H1 (cell line): ENCODE measurements around the gene TFAP2D. TPM values are rescaled to one million over a fixed set of nuclear protein-coding genes. Genes with fewer than 3 reads are reported as not detected.

Experiments
- CTCF ChIA-PET: fragments of 300-600 bp; sonication (Branson Sonifier 250); formaldehyde crosslinking; loops from one replicate; lab custom pipeline; 2021; ENCODE audit not compliant: partially characterized antibody; lab: Charles Lee
- POLR2A ChIA-PET: fragments of 300-600 bp; sonication (Branson Sonifier 250); formaldehyde crosslinking; loops from one replicate; lab custom pipeline; 2021; ENCODE audit warnings: inconsistent platforms; ENCODE audit not compliant: partially characterized antibody; lab: Charles Lee
- DNase-seq, 2 experiments: peaks; one replicate each; pipeline versions ENCODE4 v3.0.0 to v3.0.0-alpha.2; 2010 to 2022; ENCODE audit warnings: low spot score in 2 of 2, low read depth in 1 of 2, mixed read lengths in 1 of 2
- FAIRE-seq: peaks from 2 replicates; lab custom pipeline; 2011; peaks lifted over from hg19 to GRCh38; lab: Jason Lieb, UNC
- H2AFZ ChIP-seq: 2 replicates; pipeline ENCODE4 v1.8.1; 2012; ENCODE audit warnings: low read length, inconsistent platforms
- H2AK5ac ChIP-seq: 2 replicates; pipeline ENCODE4 v1.6.1; 2013; ENCODE audit warnings: low read depth, low read length
- H2BK120ac ChIP-seq: replicated peaks from 2 replicates; pipeline ENCODE3; 2013; ENCODE audit warnings: low read depth, low read length, inconsistent platforms
- H2BK12ac ChIP-seq: 2 replicates; pipeline ENCODE4 v1.6.1; 2013; ENCODE audit warnings: low read depth, low read length
- H2BK15ac ChIP-seq: 2 replicates; pipeline ENCODE4 v1.6.1; 2013; ENCODE audit warnings: low read length
- H2BK20ac ChIP-seq: 2 replicates; pipeline ENCODE4 v1.6.1; 2013; ENCODE audit warnings: low read length
- H2BK5ac ChIP-seq: 2 replicates; pipeline ENCODE4 v1.6.1; 2013; ENCODE audit warnings: low read depth, low read length
- H3K14ac ChIP-seq: 2 replicates; pipeline ENCODE4 v1.6.1; 2013; ENCODE audit warnings: inconsistent platforms; ENCODE audit not compliant: insufficient read length
- H3K18ac ChIP-seq: 2 replicates; pipeline ENCODE4 v1.6.1; 2013; ENCODE audit warnings: low read length; ENCODE audit errors: extremely low read depth
- H3K23ac ChIP-seq: 2 replicates; pipeline ENCODE4 v1.6.1; 2013; ENCODE audit warnings: inconsistent platforms; ENCODE audit not compliant: insufficient read length
- H3K23me2 ChIP-seq: 2 replicates; pipeline ENCODE4 v1.6.1; 2013; ENCODE audit warnings: low read depth, low read length
- H3K27ac ChIP-seq: 2 replicates; pipeline ENCODE4 v1.6.1; 2011; ENCODE audit warnings: low read depth, low read length, inconsistent platforms
- H3K27me3 ChIP-seq, 4 experiments: replicated peaks in 1 of 4; 1 replicate in 1 of 4; 2 replicates in 3 of 4; pipeline versions ENCODE4 v1.6.1 to v1.8.1; 2011 to 2013; ENCODE audit warnings: low read length in 3 of 4, mild to moderate bottlenecking in 3 of 4, inconsistent platforms in 2 of 4, mixed read lengths in 2 of 4, moderate library complexity in 1 of 4; ENCODE audit not compliant: control insufficient read depth in 3 of 4, insufficient read depth in 3 of 4; ENCODE audit errors: extremely low read depth in 1 of 4
- H3K36me3 ChIP-seq, 4 experiments: 2 replicates each; pipeline versions ENCODE4 v1.6.1 to v1.8.1; 2011 to 2013; ENCODE audit warnings: mild to moderate bottlenecking in 4 of 4, low read length in 3 of 4, moderate library complexity in 2 of 4, control low read depth in 1 of 4, inconsistent platforms in 1 of 4; ENCODE audit not compliant: insufficient read depth in 4 of 4, control insufficient read depth in 2 of 4
- H3K4ac ChIP-seq: replicated peaks from 2 replicates; pipeline ENCODE3; 2013; ENCODE audit warnings: low read length, low read depth, mixed read lengths, inconsistent platforms; ENCODE audit not compliant: insufficient read length
- H3K4me1 ChIP-seq, 4 experiments: replicated peaks in 1 of 4; 1 replicate in 1 of 4; 2 replicates in 3 of 4; pipeline versions ENCODE4 v1.6.1 to v1.8.1; 2011 to 2013; ENCODE audit warnings: low read length in 3 of 4, inconsistent platforms in 2 of 4, mixed read lengths in 1 of 4; ENCODE audit not compliant: insufficient read depth in 4 of 4, control insufficient read depth in 3 of 4
- H3K4me2 ChIP-seq, 2 experiments: 2 replicates each; pipeline versions ENCODE4 v1.6.1 to v1.8.1; 2011 to 2013; ENCODE audit warnings: low read depth in 2 of 2, low read length in 2 of 2, control low read depth in 1 of 2, inconsistent platforms in 1 of 2, mild to moderate bottlenecking in 1 of 2; ENCODE audit not compliant: insufficient read depth in 1 of 2
- H3K4me3 ChIP-seq, 4 experiments: fragments of 200-600, 300-600 bp in 1 of 4; sonication (generic), shearing (Covaris generic), sonication (Bioruptor Twin) in 1 of 4; 2 replicates each; pipeline versions ENCODE4 v1.5.1 to v1.8.1; 2011 to 2016; ENCODE audit warnings: low read length in 4 of 4, low read depth in 3 of 4, control low read depth in 2 of 4, inconsistent platforms in 2 of 4, mild to moderate bottlenecking in 2 of 4, mixed read lengths in 1 of 4, moderate library complexity in 1 of 4; ENCODE audit not compliant: insufficient read depth in 2 of 4; ENCODE audit errors: extremely low read depth in 1 of 4
- H3K56ac ChIP-seq: replicated peaks from 2 replicates; pipeline ENCODE3; 2013; ENCODE audit warnings: low read depth, mild to moderate bottlenecking, mixed read lengths, low read length, inconsistent platforms; ENCODE audit not compliant: insufficient read length
- H3K79me1 ChIP-seq: 2 replicates; pipeline ENCODE4 v1.6.1; 2013; ENCODE audit warnings: low read depth, low read length, control low read depth
- H3K79me2 ChIP-seq, 2 experiments: 2 replicates each; pipeline versions ENCODE4 v1.6.1 to v1.8.1; 2012 to 2013; ENCODE audit warnings: low read length in 2 of 2, mild to moderate bottlenecking in 2 of 2, inconsistent platforms in 1 of 2; ENCODE audit not compliant: insufficient read depth in 2 of 2, control insufficient read depth in 1 of 2
- H3K9ac ChIP-seq, 4 experiments: replicated peaks in 1 of 4; 1 replicate in 1 of 4; 2 replicates in 3 of 4; pipeline versions ENCODE4 v1.6.1 to v1.8.1; 2011 to 2013; ENCODE audit warnings: low read depth in 3 of 4, low read length in 3 of 4, control low read depth in 2 of 4, mild to moderate bottlenecking in 2 of 4, moderate library complexity in 2 of 4, inconsistent platforms in 1 of 4; ENCODE audit errors: extremely low read depth in 1 of 4
- H3K9me3 ChIP-seq, 2 experiments: 2 replicates each; pipeline versions ENCODE4 v1.6.1 to v1.8.1; 2012 to 2013; ENCODE audit warnings: mild to moderate bottlenecking in 2 of 2, moderate library complexity in 2 of 2, control low read depth in 1 of 2, inconsistent platforms in 1 of 2, low read depth in 1 of 2, low read length in 1 of 2, mixed read lengths in 1 of 2; ENCODE audit not compliant: insufficient read depth in 2 of 2
- H4K20me1 ChIP-seq, 2 experiments: replicated peaks in 1 of 2; 2 replicates each; pipeline versions ENCODE3 to v1.8.1; 2011 to 2013; ENCODE audit warnings: inconsistent platforms in 2 of 2, low read length in 2 of 2, mild to moderate bottlenecking in 1 of 2; ENCODE audit not compliant: insufficient read depth in 2 of 2, control insufficient read depth in 1 of 2
- H4K5ac ChIP-seq: 2 replicates; pipeline ENCODE4 v1.6.1; 2013; ENCODE audit warnings: low read length, low read depth, mixed read lengths, inconsistent platforms; ENCODE audit not compliant: insufficient read length
- H4K8ac ChIP-seq: 2 replicates; pipeline ENCODE4 v1.8.0; 2013; ENCODE audit warnings: mild to moderate bottlenecking, moderate library complexity, low read length, inconsistent platforms; ENCODE audit not compliant: insufficient read depth; ENCODE audit errors: extremely low read depth
- H4K91ac ChIP-seq: replicated peaks from 2 replicates; pipeline ENCODE3; 2013; ENCODE audit warnings: low read length, mixed read lengths, inconsistent platforms; ENCODE audit not compliant: insufficient read length
- CTCF ChIP-seq, 3 experiments: IDR thresholded peaks; 1 replicate in 2 of 3; 2 replicates in 1 of 3; pipeline versions ENCODE4 v1.5.1 to v1.6.1; 2011; ENCODE audit warnings: low read length in 3 of 3, mild to moderate bottlenecking in 3 of 3, inconsistent platforms in 2 of 3, low read depth in 1 of 3, moderate library complexity in 1 of 3; ENCODE audit not compliant: insufficient read depth in 1 of 3; ENCODE audit errors: control extremely low read depth in 1 of 3
- RAD21 ChIP-seq, 2 experiments: IDR thresholded peaks in 1 of 2; conservative IDR thresholded peaks in 1 of 2; 2 replicates each; pipeline ENCODE4 v1.6.1; 2011; ENCODE audit warnings: low read depth in 2 of 2, low read length in 2 of 2, improper control_type of control experiment in 1 of 2, inconsistent platforms in 1 of 2, mild to moderate bottlenecking in 1 of 2, moderate library complexity in 1 of 2
- SUZ12 ChIP-seq: fragments of 200-600 bp; sonication (generic); IDR thresholded peaks from 2 replicates; pipeline ENCODE4 v1.6.1; 2012; ENCODE audit warnings: mild to moderate bottlenecking, inconsistent platforms, low read length, moderate library complexity, mixed read lengths
- WGBS, 2 experiments: shearing (Covaris generic) in 1 of 2; methylation state at CpG; one replicate each; pipeline versions ENCODE4 v1.1.6 to v1.1.7; 2013 to 2015; ENCODE audit warnings: low lambda C conversion rate in 2 of 2, mixed read lengths in 2 of 2, inconsistent platforms in 1 of 2, low coverage in 1 of 2, missing lambda C conversion rate in 1 of 2; ENCODE audit not compliant: insufficient replicate concordance in 2 of 2, insufficient coverage in 1 of 2, insufficient read length in 1 of 2; ENCODE audit errors: extremely low coverage in 1 of 2, missing lambda C conversion rate in 1 of 2; 5-methylcytosine and 5-hydroxymethylcytosine counted together
- polyA plus RNA-seq, 7 experiments: library from polyadenylated mRNA; depleted of rRNA in 3 of 7; stranded (reverse) in 5 of 7; unstranded in 2 of 7; fragments of >200 nt in 5 of 7; fragments of 200-250 nt in 2 of 7; gene quantifications; 1 replicate in 5 of 7; 2 replicates in 1 of 7; 4 replicates in 1 of 7; pipeline versions ENCODE4 v1.2.1 to v1.2.3, GENCODE V29; 2011 to 2013; ENCODE audit warnings: missing spikeins in 2 of 7, mixed read lengths in 2 of 7
- total RNA-seq: library from RNA; stranded (reverse); fragmentation: NEBNext Ultra II Directional; extraction: Animal tissue kit (Norgen Biotek cat#: 25700); gene quantifications from 2 replicates; pipeline ENCODE4 v1.2.1, GENCODE V29; 2021

TFAP2D gene
- total and polyA plus RNA-seq, 2 of the 8 experiments (the other 6 are each of a cell fraction or from before 2014, with no cell fraction given): not detected

GRCh38 chr6:50791900-50792508, 78.7 kb downstream of the TFAP2D start:
- no peaks in the 10 kb centered on the region for H3K79me2 ChIP-seq
- TF ChIP-seq SUZ12 (no peak), CTCF (IDR thresholded peaks at IDR 0.05; ENCODE audit: control extremely low read depth in 1 of 3, insufficient read depth in 1 of 3, low read depth in 1 of 3, low read length in 3 of 3) (peak in 2 of 3 experiments; percentile 69 to 77; a peak in 3 of 4 replicates), RAD21 (IDR thresholded peaks at IDR 0.05 in 1 of 2, conservative IDR thresholded peaks at IDR 0.05 in 1 of 2; ENCODE audit: low read depth in 2 of 2, low read length in 2 of 2) (peak; percentile 89 to 90)
- CTCF ChIA-PET: interaction anchor here (0.9 to 1.2 kb wide), 4 partner anchors 9 to 1122 kb away, joined by 3 to 7 read pairs (median 3); no protein-coding TSS in a partner anchor
- H3K18ac ChIP-seq: no peak overlapping the region
- H2BK120ac ChIP-seq: no peak overlapping the region
- no peak overlapping the region for H3K4me2 ChIP-seq
- H2BK15ac ChIP-seq: no peak overlapping the region
- H3K9me3 ChIP-seq: no peaks in the 10 kb centered on the region
- H3K56ac ChIP-seq: no peak overlapping the region
- H2BK20ac ChIP-seq: no peak overlapping the region
- H4K8ac ChIP-seq: no peak overlapping the region
- H3K4me3 ChIP-seq: no peak overlapping the region
- H2AK5ac ChIP-seq: no peak overlapping the region
- no peak overlapping the region for H2BK5ac ChIP-seq
- no peak overlapping the region for H3K23ac ChIP-seq
- POLR2A ChIA-PET: no interaction called here
- no peak overlapping the region for H2BK12ac ChIP-seq
- FAIRE-seq: peak; percentile 95
- no peaks in the 10 kb centered on the region for H3K4me1 ChIP-seq
- H3K14ac ChIP-seq: no peak overlapping the region
- no peaks in the 10 kb centered on the region; the same call in 1 of the 2 replicates for H3K23me2 ChIP-seq
- no peak overlapping the region for H3K9ac ChIP-seq
- H2AFZ ChIP-seq: no peak overlapping the region
- H4K5ac ChIP-seq: no peak overlapping the region
- no peak overlapping the region for H3K27ac ChIP-seq
- no peak for DNase-seq
- 19% methylated on average over 3 of the region's 3 CpGs; no CpG with 5 or more reads in 1 of the 2 experiments for WGBS, 2 experiments
- H3K36me3 ChIP-seq: no peaks in the 10 kb centered on the region
- H3K4ac ChIP-seq: no peak overlapping the region
- no peaks in the 10 kb centered on the region for H3K27me3 ChIP-seq
- H4K91ac ChIP-seq: no peak overlapping the region
- no peaks in the 10 kb centered on the region for H3K79me1 ChIP-seq
- H4K20me1 ChIP-seq: no peaks in the 10 kb centered on the region
